B cell (primary cell): Measurements from ENCODE around the gene PRKCZ.

Experiments used
- CTCF ChIP-seq: fragments of 200-600 bp; IDR thresholded peaks from one replicate; pipeline ENCODE4 v1.8.0; 2022; ENCODE audit warnings: antibody characterized with exemption, mild to moderate bottlenecking
- EZH2 ChIP-seq: IDR thresholded peaks from 2 replicates; pipeline ENCODE4 v1.6.1; 2012; ENCODE audit warnings: borderline replicate concordance, low read depth, mild to moderate bottlenecking, moderate library complexity, low read length; ENCODE audit not compliant: insufficient read depth, poor library complexity, severe bottlenecking

- no peak for TF ChIP-seq CTCF
- TF ChIP-seq EZH2, result no peak
Measured at GRCh38 chr1:2208309-2209239, 158.4 kb downstream of the PRKCZ start.
